Measurements from ENCODE around the gene ATP1A1. TPM values are rescaled to one million over a fixed set of nuclear protein-coding genes. Genes with fewer than 3 reads are reported as not detected.
A peak's percentile ranks its signal among the peaks of the same experiment; 100 is the strongest.

ATP1A1 gene
- total and polyA plus RNA-seq, 9 of the 15 experiments (the other 6 are each of a cell fraction or from before 2014, with no cell fraction given) = 99.3 to 513 (median 234) TPM

GRCh38 chr1:116373431-116374352 lies 648 bp downstream of the ATP1A1 start (continued):
- TF ChIP-seq ZNF639 (CRISPR knock-in tag; conservative IDR thresholded peaks at IDR 0.05 in 1 of 2, IDR thresholded peaks at IDR 0.05 in 1 of 2) (peak in 1 of 2 experiments; percentile 55; a peak in 2 of 4 replicates), PCBP2 (IDR thresholded peaks at IDR 0.05; ENCODE audit: low read depth, low read length, poor library complexity, severe bottlenecking) (no peak), RREB1 (CRISPR knock-in tag; IDR thresholded peaks at IDR 0.05) (0 out of 2 replicates have a peak, but pooled peaks have one; percentile 67), E2F5 (CRISPR knock-in tag; IDR thresholded peaks at IDR 0.05) (no peak), HDAC1 (IDR thresholded peaks at IDR 0.05) (peak in 1 of 2 experiments; percentile 50; a peak in 2 of 4 replicates), JUN (IDR thresholded peaks at IDR 0.05; ENCODE audit: borderline replicate concordance, low read depth, low read length) (peak; percentile 3; the same call in 1 of the 2 replicates), JUN (CRISPR knock-in tag; IDR thresholded peaks at IDR 0.05; ENCODE audit: borderline replicate concordance) (no peak), RBM25 (IDR thresholded peaks at IDR 0.05; ENCODE audit: low read depth, low read length, severe bottlenecking) (no peak), NCOA1 (IDR thresholded peaks at IDR 0.05; ENCODE audit: low read depth) (0 out of 2 replicates have a peak, but pooled peaks have one; percentile 12), ZBTB2 (IDR thresholded peaks at IDR 0.05) (no peak), ETV1 (tag; conservative IDR thresholded peaks at IDR 0.05; ENCODE audit: low read depth) (0 out of 2 replicates have a peak, but pooled peaks have one; percentile 34), PHF8 (IDR thresholded peaks at IDR 0.05; ENCODE audit: borderline replicate concordance, low read length) (peak; percentile 44; the same call in 1 of the 2 replicates), SPI1 (IDR thresholded peaks at IDR 0.05; ENCODE audit: borderline replicate concordance, low read depth, low read length) (0 out of 2 replicates have a peak, but pooled peaks have one; percentile 37)
